ENCODE data around the gene NTM. TPM values are rescaled to one million over a fixed set of nuclear protein-coding genes. Genes with fewer than 3 reads are reported as not detected.

Gene NTM
- total RNA-seq, 1 experiment from 2014 or later = 0.73 TPM

DNA sequence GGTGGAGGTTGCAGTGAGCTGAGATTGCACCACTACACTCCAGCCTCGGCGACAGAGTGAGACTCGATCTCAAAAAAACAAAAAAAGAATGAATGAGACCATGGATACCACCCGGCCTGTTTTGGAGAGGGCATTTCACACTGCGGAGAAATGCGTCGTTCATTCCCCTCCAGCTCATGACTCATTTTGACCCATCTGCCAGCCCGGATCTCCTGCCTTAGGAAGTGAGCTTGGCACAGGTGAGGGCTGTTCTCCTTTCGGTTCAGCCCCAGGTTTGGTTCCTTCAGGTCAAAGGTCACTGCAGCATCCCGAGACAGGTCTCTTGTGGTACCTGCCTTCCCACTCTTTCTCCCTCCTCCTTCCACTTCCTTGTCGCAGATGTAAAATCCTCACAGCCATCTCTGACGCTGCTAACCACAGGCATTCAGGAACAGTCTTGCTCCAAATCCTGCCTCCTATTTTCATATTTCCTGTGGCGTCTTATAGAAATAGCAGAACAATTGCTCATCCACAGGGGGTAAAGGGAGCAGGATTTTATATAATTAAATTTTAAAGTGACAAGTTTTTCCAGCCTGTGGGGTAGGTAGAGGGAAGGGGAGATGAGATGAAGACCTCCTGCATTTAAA is 517.9 kb downstream of the NTM start:
- no peaks in the 10 kb centered on the region for H3K27me3 ChIP-seq (replicated peaks; ENCODE audit: control insufficient read depth, insufficient read depth, low read length)
- BruUV-seq (replicated peaks) = no TSS peak
- peaks cover 14% of the 10 kb centered on the region for H3K27me3 Mint-ChIP-seq (ENCODE audit: insufficient read depth, unreplicated experiment)
- no peak overlapping the region for H3K4me3 Mint-ChIP-seq (ENCODE audit: unreplicated experiment)
- CTCF ChIA-PET = no interaction called here
- POLR2A ChIA-PET = no interaction called here
- no peaks in the 10 kb centered on the region for H3K9me3 Mint-ChIP-seq (ENCODE audit: unreplicated experiment)
- no peaks in the 10 kb centered on the region for H3K9me3 ChIP-seq
- H3K4me1 Mint-ChIP-seq (ENCODE audit: low read depth, unreplicated experiment) = no peaks in the 10 kb centered on the region
- TF ChIP-seq, protein P1, sequence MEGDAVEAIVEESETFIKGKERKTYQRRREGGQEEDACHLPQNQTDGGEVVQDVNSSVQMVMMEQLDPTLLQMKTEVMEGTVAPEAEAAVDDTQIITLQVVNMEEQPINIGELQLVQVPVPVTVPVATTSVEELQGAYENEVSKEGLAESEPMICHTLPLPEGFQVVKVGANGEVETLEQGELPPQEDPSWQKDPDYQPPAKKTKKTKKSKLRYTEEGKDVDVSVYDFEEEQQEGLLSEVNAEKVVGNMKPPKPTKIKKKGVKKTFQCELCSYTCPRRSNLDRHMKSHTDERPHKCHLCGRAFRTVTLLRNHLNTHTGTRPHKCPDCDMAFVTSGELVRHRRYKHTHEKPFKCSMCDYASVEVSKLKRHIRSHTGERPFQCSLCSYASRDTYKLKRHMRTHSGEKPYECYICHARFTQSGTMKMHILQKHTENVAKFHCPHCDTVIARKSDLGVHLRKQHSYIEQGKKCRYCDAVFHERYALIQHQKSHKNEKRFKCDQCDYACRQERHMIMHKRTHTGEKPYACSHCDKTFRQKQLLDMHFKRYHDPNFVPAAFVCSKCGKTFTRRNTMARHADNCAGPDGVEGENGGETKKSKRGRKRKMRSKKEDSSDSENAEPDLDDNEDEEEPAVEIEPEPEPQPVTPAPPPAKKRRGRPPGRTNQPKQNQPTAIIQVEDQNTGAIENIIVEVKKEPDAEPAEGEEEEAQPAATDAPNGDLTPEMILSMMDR (IDR thresholded peaks at IDR 0.05; ENCODE audit: insufficient read depth in 1 of 2, low read depth in 1 of 2, low read length in 1 of 2, severe bottlenecking in 1 of 2, unreplicated experiment in 1 of 2) = no peak
- H3K36me3 ChIP-seq (ENCODE audit: control insufficient read depth, insufficient read depth, low read length) = no peaks in the 10 kb centered on the region
- H3K4me3 ChIP-seq (ENCODE audit: low read depth, low read length) = no peak overlapping the region
- intact Hi-C loops (cut with micrococcal nuclease; ENCODE audit: unreplicated experiment) = no loop called here
- H3K27ac Mint-ChIP-seq (ENCODE audit: unreplicated experiment) = no peak overlapping the region
- no peaks in the 10 kb centered on the region for H3K4me1 ChIP-seq
- no peak for DNase-seq
- no peaks in the 10 kb centered on the region for H3K36me3 Mint-ChIP-seq (ENCODE audit: insufficient read depth, unreplicated experiment)

DNA sequence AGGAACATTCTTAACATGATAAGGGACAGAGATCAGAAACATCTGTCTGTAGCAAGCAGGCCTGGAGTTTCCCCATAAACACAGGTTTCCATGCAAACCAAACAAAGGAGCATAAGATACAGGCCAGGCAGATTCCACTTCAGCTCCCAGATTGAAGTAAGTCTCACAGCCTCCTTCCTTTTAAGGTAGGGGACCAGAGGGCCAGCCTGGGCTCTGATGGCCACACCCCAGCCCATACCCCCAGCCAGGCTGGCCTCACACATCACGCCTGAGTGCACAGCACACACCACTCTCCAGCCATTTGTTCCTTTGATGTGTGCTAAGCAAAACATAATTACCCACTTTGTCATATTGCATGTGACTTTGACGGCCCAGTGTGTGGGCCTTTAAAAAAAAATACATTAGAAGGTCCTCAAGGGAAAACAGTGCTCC is 518.7 kb downstream of the NTM start:
- Histone ChIP-seq H3K4me1 (no peaks in the 10 kb centered on the region), H3K36me3 (ENCODE audit: control insufficient read depth, insufficient read depth, low read length) (no peaks in the 10 kb centered on the region), H3K4me3 (ENCODE audit: low read depth, low read length) (no peak overlapping the region), H3K9me3 (no peaks in the 10 kb centered on the region), H3K27me3 (replicated peaks; ENCODE audit: control insufficient read depth, insufficient read depth, low read length) (no peaks in the 10 kb centered on the region)
- H3K27ac Mint-ChIP-seq (ENCODE audit: unreplicated experiment) = no peak overlapping the region
- no TSS peak for BruUV-seq (replicated peaks)
- H3K9me3 Mint-ChIP-seq (ENCODE audit: unreplicated experiment) = no peaks in the 10 kb centered on the region
- DNase-seq = no peak
- H3K27me3 Mint-ChIP-seq (ENCODE audit: insufficient read depth, unreplicated experiment) = peaks cover 14% of the 10 kb centered on the region
- H3K4me1 Mint-ChIP-seq (ENCODE audit: low read depth, unreplicated experiment) = no peaks in the 10 kb centered on the region
- ChIA-PET POLR2A (no interaction called here), CTCF (no interaction called here)
- no peak overlapping the region for H3K4me3 Mint-ChIP-seq (ENCODE audit: unreplicated experiment)
- TF ChIP-seq, protein P1 (IDR thresholded peaks at IDR 0.05; ENCODE audit: insufficient read depth in 1 of 2, low read depth in 1 of 2, low read length in 1 of 2, severe bottlenecking in 1 of 2, unreplicated experiment in 1 of 2) = no peak
- no peaks in the 10 kb centered on the region for H3K36me3 Mint-ChIP-seq (ENCODE audit: insufficient read depth, unreplicated experiment)
- intact Hi-C loops (cut with micrococcal nuclease; ENCODE audit: unreplicated experiment) = no loop called here

DNA sequence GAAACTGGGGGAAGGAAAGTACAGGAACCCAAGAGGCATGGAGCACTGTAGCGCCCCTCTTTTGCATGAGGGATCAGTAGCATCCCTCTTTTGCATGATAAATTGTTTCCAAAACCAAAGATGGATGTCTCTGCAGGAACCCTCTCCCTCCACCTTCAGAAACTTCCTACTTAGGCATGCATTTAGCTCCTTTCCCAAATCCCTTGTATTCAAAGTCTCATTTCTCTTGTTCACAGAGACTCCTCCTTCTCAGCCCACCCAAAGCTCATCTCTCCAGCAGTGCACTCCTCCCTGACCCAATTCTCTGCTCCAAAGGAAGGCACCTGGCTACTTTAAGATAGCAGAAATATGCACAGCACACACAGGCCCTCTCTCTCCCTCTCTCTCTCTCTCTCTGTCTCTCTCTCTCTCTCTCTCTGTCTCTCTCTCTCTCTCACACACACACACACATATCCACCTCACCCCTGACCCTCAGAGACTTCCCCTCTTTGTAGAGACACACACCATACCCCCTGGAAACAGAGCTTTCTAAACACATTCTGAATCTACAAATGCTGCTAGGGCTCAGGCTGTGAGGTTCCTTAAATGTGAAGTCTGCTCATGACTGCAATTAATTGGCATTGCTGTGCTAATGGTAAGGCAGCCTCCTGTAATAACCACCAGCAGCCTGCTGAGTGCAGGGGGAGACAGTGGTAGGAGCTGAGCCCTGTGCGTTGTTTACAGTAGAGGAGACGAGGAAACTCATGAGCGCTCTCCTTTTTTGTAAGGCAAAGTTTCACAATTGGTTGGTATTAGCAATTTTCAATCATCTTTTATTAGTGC is 519.6 kb downstream of the NTM start:
- no TSS peak for BruUV-seq (replicated peaks)
- H3K4me3 Mint-ChIP-seq (ENCODE audit: unreplicated experiment) = no peak overlapping the region
- H3K36me3 Mint-ChIP-seq (ENCODE audit: insufficient read depth, unreplicated experiment) = no peaks in the 10 kb centered on the region
- POLR2A ChIA-PET = no interaction called here
- Histone ChIP-seq H3K4me3 (ENCODE audit: low read depth, low read length) (no peak overlapping the region), H3K4me1 (no peaks in the 10 kb centered on the region), H3K27me3 (replicated peaks; ENCODE audit: control insufficient read depth, insufficient read depth, low read length) (no peaks in the 10 kb centered on the region), H3K36me3 (ENCODE audit: control insufficient read depth, insufficient read depth, low read length) (no peaks in the 10 kb centered on the region), H3K9me3 (no peaks in the 10 kb centered on the region)
- intact Hi-C loops (cut with micrococcal nuclease; ENCODE audit: unreplicated experiment) = no loop called here
- no peak overlapping the region for H3K27ac Mint-ChIP-seq (ENCODE audit: unreplicated experiment)
- CTCF ChIA-PET = no interaction called here
- no peaks in the 10 kb centered on the region for H3K4me1 Mint-ChIP-seq (ENCODE audit: low read depth, unreplicated experiment)
- no peaks in the 10 kb centered on the region for H3K9me3 Mint-ChIP-seq (ENCODE audit: unreplicated experiment)
- TF ChIP-seq, protein P1 (IDR thresholded peaks at IDR 0.05; ENCODE audit: insufficient read depth in 1 of 2, low read depth in 1 of 2, low read length in 1 of 2, severe bottlenecking in 1 of 2, unreplicated experiment in 1 of 2) = no peak
- DNase-seq = no peak
- H3K27me3 Mint-ChIP-seq (ENCODE audit: insufficient read depth, unreplicated experiment) = peaks cover 11% of the 10 kb centered on the region

Data from Caco-2 (cell line).